Measurements from ENCODE around the gene FAM50A.

DNA sequence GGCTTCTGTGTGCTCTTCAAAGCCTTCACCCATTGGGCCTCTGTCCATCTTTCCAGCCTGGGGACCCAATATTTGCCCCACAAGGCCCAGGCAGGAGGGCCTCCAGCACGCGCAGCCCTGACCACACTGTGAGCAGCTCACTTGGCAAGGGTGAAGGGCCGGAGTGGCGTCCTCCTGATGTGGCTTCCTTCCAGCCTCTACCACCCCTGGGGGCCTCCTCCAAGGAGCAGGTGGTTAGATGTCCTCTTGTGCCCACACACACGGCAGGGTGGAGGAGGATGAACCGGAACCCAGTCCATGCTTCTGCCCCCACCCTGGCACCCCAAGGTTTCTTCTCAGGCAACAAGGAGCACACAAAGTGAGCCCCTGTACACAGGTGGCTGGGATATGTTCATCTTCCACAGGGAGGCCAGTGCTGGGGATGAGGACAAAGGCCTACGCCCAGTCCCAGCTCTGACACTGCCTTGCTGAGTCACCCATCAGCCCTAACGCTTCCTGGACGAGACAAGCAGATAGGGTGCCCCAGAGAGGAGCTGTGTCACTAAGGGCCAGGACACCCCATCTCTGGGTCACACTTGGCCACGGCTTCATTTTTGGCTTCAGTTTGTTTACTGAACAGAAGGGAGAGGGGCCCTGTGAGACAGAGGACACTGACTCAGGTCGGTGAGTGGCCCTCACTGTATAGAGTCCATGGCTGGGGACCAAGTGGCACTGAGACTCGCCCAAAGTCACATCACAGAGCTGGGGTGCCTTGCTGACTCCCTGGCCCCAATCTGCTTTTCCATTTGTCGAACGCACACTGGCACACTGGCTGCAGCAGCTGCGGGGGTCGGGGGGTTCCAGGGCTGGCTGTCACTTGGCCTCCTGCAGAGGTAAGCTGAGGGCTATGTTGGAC, 40.6 kb downstream of the FAM50A start:
- TF ChIP-seq, protein P1, sequence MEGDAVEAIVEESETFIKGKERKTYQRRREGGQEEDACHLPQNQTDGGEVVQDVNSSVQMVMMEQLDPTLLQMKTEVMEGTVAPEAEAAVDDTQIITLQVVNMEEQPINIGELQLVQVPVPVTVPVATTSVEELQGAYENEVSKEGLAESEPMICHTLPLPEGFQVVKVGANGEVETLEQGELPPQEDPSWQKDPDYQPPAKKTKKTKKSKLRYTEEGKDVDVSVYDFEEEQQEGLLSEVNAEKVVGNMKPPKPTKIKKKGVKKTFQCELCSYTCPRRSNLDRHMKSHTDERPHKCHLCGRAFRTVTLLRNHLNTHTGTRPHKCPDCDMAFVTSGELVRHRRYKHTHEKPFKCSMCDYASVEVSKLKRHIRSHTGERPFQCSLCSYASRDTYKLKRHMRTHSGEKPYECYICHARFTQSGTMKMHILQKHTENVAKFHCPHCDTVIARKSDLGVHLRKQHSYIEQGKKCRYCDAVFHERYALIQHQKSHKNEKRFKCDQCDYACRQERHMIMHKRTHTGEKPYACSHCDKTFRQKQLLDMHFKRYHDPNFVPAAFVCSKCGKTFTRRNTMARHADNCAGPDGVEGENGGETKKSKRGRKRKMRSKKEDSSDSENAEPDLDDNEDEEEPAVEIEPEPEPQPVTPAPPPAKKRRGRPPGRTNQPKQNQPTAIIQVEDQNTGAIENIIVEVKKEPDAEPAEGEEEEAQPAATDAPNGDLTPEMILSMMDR (conservative IDR thresholded peaks at IDR 0.05 in 1 of 2, IDR thresholded peaks at IDR 0.05 in 1 of 2; ENCODE audit: low read depth in 1 of 2, low read length in 2 of 2), result no peak
- TF ChIP-seq EZH2 (IDR thresholded peaks at IDR 0.05; ENCODE audit: low read length, missing control alignments), result no peak

Measured in fibroblast of lung (primary cell).